PFSK-1 (cell line): ENCODE results near the gene SPCS1.

Experiments
- POLR2AphosphoS5 ChIP-seq: IDR thresholded peaks from 2 replicates; pipeline ENCODE4 v1.6.1; 2012; ENCODE audit warnings: low read depth, mild to moderate bottlenecking, control low read depth, low read length, moderate library complexity
- REST ChIP-seq, 2 experiments: IDR thresholded peaks; 2 replicates each; pipeline versions ENCODE4 v1.6.1 to v1.8.0; 2011 to 2012; ENCODE audit warnings: low read depth in 2 of 2, low read length in 2 of 2, control low read depth in 1 of 2, inconsistent platforms in 1 of 2, mild to moderate bottlenecking in 1 of 2, moderate library complexity in 1 of 2; ENCODE audit not compliant: insufficient read depth in 1 of 2
- TAF1 ChIP-seq: IDR thresholded peaks from 2 replicates; pipeline ENCODE4 v1.6.1; 2012; ENCODE audit warnings: low read length, control low read depth, borderline replicate concordance; ENCODE audit not compliant: insufficient read depth

DNA sequence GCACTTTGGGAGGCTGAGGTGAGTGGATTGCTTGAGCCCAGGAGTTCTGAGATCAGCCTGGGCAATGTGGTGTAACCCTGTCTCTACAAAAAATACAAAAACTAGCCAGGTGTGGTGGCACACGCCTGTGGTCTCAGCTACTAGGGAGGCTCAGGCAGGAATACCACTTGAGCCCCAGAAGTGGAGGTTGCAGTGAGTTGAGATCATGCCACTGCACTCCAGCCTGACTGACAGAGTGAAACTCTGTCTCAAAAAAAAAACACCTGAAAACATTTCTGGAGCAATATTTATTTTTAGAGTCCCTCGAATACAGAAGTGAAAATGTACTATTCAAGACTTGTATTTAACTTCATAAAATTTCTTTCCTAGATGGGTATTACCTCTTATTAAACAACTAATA lies 4.6 kb downstream of the SPCS1 start:
- TF ChIP-seq POLR2AphosphoS5 = no peak
- no peak for TF ChIP-seq TAF1
- TF ChIP-seq REST (IDR thresholded peaks at IDR 0.05; ENCODE audit: insufficient read depth in 1 of 2, low read depth in 2 of 2, low read length in 2 of 2) = no peak
